H1 (cell line): Measurements from ENCODE around the gene PIK3CG. TPM values are rescaled to one million over a fixed set of nuclear protein-coding genes. Genes with fewer than 3 reads are reported as not detected.

Experiments
- EGR1 ChIP-seq: IDR thresholded peaks from 2 replicates; pipeline ENCODE4 v1.6.1; 2011; ENCODE audit warnings: low read depth, low read length, borderline replicate concordance
- GABPA ChIP-seq: IDR thresholded peaks from 2 replicates; pipeline ENCODE4 v1.6.1; 2011; ENCODE audit warnings: mild to moderate bottlenecking, low read length, moderate library complexity, borderline replicate concordance; ENCODE audit not compliant: insufficient read depth
- GTF2F1 ChIP-seq: IDR thresholded peaks from 2 replicates; pipeline ENCODE4 v1.6.1; 2012; ENCODE audit warnings: low read depth, low read length, improper control_type of control experiment, borderline replicate concordance
- SP1 ChIP-seq: IDR thresholded peaks from 2 replicates; pipeline ENCODE4 v1.6.1; 2011; ENCODE audit warnings: low read depth, low read length
- SP2 ChIP-seq: IDR thresholded peaks from 2 replicates; pipeline ENCODE4 v1.6.1; 2012; ENCODE audit warnings: mild to moderate bottlenecking, low read length, inconsistent platforms
- TAF7 ChIP-seq: optimal IDR thresholded peaks from 2 replicates; pipeline ENCODE3; 2011; ENCODE audit warnings: low read depth, mild to moderate bottlenecking, inconsistent platforms, low read length, moderate library complexity, borderline replicate concordance
- polyA plus RNA-seq, 7 experiments: library from polyadenylated mRNA; depleted of rRNA in 3 of 7; stranded (reverse) in 5 of 7; unstranded in 2 of 7; fragments of >200 nt in 5 of 7; fragments of 200-250 nt in 2 of 7; gene quantifications; 1 replicate in 5 of 7; 2 replicates in 1 of 7; 4 replicates in 1 of 7; pipeline versions ENCODE4 v1.2.1 to v1.2.3, GENCODE V29; 2011 to 2013; ENCODE audit warnings: missing spikeins in 2 of 7, mixed read lengths in 2 of 7
- total RNA-seq: library from RNA; stranded (reverse); fragmentation: NEBNext Ultra II Directional; extraction: Animal tissue kit (Norgen Biotek cat#: 25700); gene quantifications from 2 replicates; pipeline ENCODE4 v1.2.1, GENCODE V29; 2021

The PIK3CG gene
- total and polyA plus RNA-seq, 2 of the 8 experiments (the other 6 are each of a cell fraction or from before 2014, with no cell fraction given) = not detected

- TF ChIP-seq GTF2F1 (no peak), TAF7 (no peak), SP1 (no peak), EGR1 (no peak), SP2 (no peak), GABPA (no peak)
These were observed 87.0 kb downstream of the PIK3CG start (continued) for GRCh38 chr7:106952001-106952657.
